CD4-positive, alpha-beta T cell treated with Interleukin-17A for 4 hours (primary cell): ENCODE results near the gene KSR2.

Experiments used
- DNase-seq: peaks from one replicate; pipeline ENCODE4 v3.0.0-alpha.2; 2020; ENCODE audit warnings: mixed read lengths

KSR2 gene

DNA sequence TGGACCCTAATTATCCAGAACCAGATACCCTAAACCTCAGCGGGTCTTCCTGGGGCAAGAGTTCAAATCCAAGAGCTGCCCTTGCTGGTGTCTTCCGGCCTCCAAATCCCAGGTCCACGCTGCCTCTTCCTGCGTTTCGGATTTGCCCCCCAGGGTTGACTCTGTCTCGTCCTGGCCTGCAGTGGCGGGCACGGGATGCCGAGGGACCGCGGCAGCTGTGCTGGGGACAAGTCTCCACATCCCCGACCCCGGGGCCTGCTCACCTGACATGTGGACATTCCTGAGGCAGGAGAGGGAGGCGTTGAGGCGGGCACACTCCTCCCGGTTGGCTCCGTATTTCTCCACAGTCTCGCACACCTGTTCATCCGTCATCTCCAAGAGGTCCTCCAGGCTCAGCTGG is 113.6 kb downstream of the KSR2 start:
- DNase-seq, result no peak

- DNase-seq, result peak; percentile 20
Measured at GRCh38 chr12:117854339-117855012, 114.3 kb downstream of the KSR2 start.

GRCh38 chr12:117853600-117853999 is 115.2 kb downstream of the KSR2 start:
- DNase-seq, result no peak

DNA sequence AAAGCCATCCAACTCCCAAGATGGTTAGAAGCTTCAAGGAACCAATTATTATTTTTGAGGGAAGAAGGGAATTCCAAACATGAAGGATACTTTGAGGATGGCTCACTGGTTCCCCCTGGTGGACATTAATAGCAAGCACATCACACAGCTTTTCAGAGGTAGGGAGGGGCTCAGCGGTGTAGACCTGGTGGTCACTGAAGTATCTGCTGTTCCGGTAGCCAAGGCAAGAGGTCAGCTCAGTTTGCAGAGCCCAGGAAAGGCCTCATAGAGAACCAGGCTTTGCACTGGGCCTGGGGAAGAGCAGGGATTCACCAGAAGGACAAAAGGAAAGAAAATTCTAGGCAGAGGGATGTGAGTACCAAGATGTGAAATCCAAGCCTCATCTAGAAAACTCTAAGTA is 118.7 kb downstream of the KSR2 start:
- no peak for DNase-seq

- no peak for DNase-seq
Measured at GRCh38 chr12:117847371-117847770, 121.4 kb downstream of the KSR2 start.

DNA sequence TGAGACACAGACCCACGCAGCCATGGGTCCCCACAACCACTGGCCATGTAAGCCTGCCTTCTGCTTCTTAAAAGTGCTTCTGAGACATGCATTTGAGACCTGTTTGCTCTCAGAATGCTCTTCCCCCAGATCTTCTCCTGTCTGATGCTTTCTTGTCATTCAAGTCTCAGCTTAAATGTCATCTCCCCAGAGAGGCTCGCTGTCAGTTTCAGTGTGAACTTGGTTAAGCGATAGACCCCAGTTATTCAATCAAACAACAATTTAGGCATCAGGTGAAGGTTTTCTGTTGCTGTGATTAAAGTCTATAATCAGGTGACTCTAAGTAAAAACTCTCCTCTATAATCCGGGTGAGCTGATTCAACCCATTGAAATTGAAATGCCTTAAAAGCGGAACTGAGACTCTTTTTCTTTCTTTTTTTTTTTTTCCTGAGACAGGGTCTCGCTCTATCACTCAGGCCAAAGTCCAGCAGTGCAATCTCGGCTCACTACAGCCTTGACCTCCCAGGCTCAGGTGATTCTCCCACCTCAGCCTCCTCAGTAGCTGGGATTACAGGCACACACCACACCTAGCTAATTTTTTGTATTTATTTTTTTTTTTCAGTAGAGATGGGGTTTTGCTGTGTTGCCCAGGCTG is 123.4 kb downstream of the KSR2 start:
- no peak for DNase-seq

GRCh38 chr12:117844114-117844830 is 124.5 kb downstream of the KSR2 start:
- no peak for DNase-seq

- DNase-seq, result no peak
Measured at GRCh38 chr12:117842630-117843029, 126.2 kb downstream of the KSR2 start.

GRCh38 chr12:117842220-117842619 is 126.6 kb downstream of the KSR2 start:
- DNase-seq, result no peak

- DNase-seq, result no peak
Measured at GRCh38 chr12:117837737-117838050, 131.1 kb downstream of the KSR2 start.

GRCh38 chr12:117836999-117837736 is 131.6 kb downstream of the KSR2 start:
- DNase-seq, result peak; percentile 77

GRCh38 chr12:117836476-117836875 is 132.3 kb downstream of the KSR2 start:
- no peak for DNase-seq

DNA sequence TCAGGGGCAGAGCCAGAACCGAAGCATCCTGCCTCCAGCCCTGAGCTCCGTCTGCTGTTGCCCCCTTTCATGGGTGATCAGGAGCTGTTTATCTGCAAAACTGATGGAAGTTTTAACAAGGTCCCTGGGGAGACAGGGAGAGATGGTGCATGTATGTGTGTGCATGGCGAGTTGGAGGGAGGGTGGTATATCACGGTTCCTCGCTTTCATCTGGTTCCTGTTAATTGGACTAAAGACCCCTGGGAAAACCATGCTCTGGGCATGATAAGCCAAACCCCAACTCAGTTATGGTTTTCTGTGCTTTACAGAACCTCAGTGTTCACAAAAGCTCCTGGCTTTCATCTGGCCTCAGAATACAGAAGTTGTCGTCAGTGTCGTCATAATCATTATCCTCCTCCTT is 133.6 kb downstream of the KSR2 start:
- DNase-seq, result no peak

DNA sequence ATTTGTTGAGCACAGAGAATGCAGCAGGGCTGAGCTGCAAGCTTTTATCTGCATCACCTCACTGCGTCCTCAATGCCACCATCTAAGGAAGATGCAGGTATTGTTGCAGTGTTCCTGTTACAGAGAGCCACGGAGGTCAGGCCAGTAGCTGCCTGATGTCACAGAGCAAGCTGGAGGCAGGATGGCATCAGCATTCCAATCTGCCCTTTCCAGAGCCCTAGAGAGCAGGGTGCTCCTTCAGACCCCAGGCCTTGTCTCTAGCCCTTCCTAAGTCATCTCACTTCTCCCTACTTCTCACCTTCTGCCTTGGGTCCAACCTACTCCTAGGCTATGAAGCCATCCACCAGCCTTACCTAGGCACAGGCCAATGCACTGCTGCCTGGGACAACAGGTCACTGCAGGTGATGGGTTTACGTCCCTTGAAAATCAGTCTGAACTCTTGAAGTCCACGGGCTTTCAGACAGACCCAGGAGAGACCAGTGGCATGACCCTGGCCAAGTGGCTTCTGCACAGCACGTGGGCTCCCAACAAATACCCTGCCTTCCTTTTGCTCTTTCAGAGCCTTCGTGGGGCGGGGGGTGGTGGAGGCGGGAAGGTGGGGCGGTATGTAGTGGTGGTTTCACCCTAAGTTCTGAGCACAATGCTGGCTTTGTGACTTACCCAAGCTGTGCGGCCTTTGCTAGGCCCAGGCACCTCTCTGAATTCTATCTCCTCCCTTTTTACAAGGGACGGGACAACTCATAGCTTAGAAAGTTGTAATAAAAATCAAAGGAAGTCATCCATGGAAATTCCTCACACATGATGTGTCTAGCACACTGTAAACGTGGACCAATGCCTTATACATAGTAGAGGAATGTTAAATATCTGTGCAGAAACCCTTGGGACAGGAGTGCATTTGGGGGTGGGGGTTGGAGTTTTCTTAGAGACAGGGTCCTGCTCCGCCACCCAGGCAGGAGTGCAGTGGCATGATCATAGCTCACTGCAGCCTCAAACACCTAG is 136.0 kb downstream of the KSR2 start:
- DNase-seq, result no peak

- no peak for DNase-seq
Measured at GRCh38 chr12:117830471-117830870, 138.3 kb downstream of the KSR2 start.

GRCh38 chr12:117829108-117829507 is 139.7 kb downstream of the KSR2 start:
- no peak for DNase-seq

DNA sequence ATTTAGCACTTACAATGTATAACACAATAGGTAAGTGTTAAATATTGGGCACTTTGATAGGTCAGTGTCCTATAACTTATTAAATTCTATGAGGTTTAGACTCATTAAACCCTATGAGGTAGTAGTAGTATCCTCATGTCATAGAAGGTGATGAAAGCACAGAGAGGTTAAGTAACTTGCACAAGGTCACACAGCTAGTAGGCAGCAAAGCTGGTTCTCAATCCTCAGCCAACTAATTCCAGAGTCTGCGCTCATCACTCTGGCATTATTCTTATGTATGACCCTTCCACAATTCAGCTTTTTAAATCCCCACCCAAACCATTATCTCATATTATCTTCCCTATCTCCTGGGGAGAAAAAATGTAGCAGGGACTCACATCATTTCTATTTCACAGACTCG is 141.1 kb downstream of the KSR2 start:
- DNase-seq, result no peak

DNA sequence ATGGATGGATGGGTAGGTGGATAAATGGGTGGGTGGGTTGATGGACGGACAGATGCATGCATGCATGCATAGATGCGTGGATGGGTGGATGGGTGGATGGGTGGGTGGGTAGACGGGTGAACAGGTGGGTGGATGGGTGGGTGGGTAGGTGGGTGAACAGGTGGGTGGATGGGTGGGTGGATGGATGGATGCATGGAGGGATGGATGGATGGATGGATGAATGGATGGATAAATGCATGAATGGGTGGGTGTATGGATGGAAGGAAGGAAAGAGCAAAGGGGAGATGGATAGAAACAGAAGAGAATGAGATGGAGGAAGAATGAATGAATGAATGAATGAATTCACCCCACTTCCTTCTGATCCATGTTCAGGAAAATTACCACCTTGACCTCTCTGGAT is 143.0 kb downstream of the KSR2 start:
- DNase-seq, result no peak

GRCh38 chr12:117821480-117822175 is 147.2 kb downstream of the KSR2 start:
- DNase-seq, result no peak

GRCh38 chr12:117820216-117820907 is 148.4 kb downstream of the KSR2 start:
- DNase-seq, result no peak

DNA sequence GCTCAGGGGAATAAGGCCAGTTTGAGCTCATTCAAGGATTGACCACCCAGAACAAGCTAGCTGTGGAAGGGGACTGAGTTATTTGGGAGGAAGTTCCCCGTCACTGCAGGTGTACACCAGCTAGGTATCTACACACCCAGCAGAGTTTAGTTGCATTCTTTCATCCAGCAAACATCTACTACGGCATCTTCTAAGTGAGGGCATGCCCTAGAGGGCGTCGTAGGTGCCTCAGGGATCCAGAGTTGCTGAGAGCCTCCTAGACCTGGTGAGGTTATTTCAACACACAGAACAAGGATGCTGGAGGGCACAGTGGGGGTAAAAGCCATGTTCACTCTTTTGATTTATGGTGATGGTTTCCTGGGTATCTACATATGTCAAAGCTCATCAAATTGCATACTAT is 149.6 kb downstream of the KSR2 start:
- DNase-seq, result no peak
